ENCODE results near the gene ERBB4. TPM values are rescaled to one million over a fixed set of nuclear protein-coding genes. Genes with fewer than 3 reads are reported as not detected.

The ERBB4 gene
- total RNA-seq, 1 donor from 2014 or later, result 0.36 TPM

GRCh38 chr2:211931314-211931713 lies 607.3 kb downstream of the ERBB4 start:
- DNase-seq (ENCODE audit: low spot score), result no peak
- TF ChIP-seq CTCF (IDR thresholded peaks at IDR 0.05; ENCODE audit: unreplicated experiment), result no peak
- Mint-ChIP-seq H3K27ac (ENCODE audit: unreplicated experiment) (no peak overlapping the region), H3K4me3 (ENCODE audit: unreplicated experiment) (no peak overlapping the region), H3K4me1 (ENCODE audit: unreplicated experiment) (peaks cover 2% of the 10 kb centered on the region), H3K9me3 (ENCODE audit: unreplicated experiment) (no peaks in the 10 kb centered on the region), H3K36me3 (ENCODE audit: low read depth, unreplicated experiment) (no peaks in the 10 kb centered on the region), H3K27me3 (ENCODE audit: unreplicated experiment) (no peaks in the 10 kb centered on the region)

- Mint-ChIP-seq H3K9me3 (ENCODE audit: unreplicated experiment) (no peaks in the 10 kb centered on the region), H3K4me1 (ENCODE audit: unreplicated experiment) (peaks cover 2% of the 10 kb centered on the region), H3K27me3 (ENCODE audit: unreplicated experiment) (no peaks in the 10 kb centered on the region), H3K27ac (ENCODE audit: unreplicated experiment) (no peak overlapping the region), H3K36me3 (ENCODE audit: low read depth, unreplicated experiment) (no peaks in the 10 kb centered on the region), H3K4me3 (ENCODE audit: unreplicated experiment) (no peak overlapping the region)
- DNase-seq (ENCODE audit: low spot score), result no peak
- no peak for TF ChIP-seq CTCF (IDR thresholded peaks at IDR 0.05; ENCODE audit: unreplicated experiment)
Observed at GRCh38 chr2:211930331-211930730, 608.3 kb downstream of the ERBB4 start.

- TF ChIP-seq CTCF (IDR thresholded peaks at IDR 0.05; ENCODE audit: unreplicated experiment), result no peak
- Mint-ChIP-seq H3K27ac (ENCODE audit: unreplicated experiment) (no peak overlapping the region), H3K4me3 (ENCODE audit: unreplicated experiment) (no peak overlapping the region), H3K27me3 (ENCODE audit: unreplicated experiment) (no peaks in the 10 kb centered on the region), H3K9me3 (ENCODE audit: unreplicated experiment) (no peaks in the 10 kb centered on the region), H3K4me1 (ENCODE audit: unreplicated experiment) (peaks cover 2% of the 10 kb centered on the region), H3K36me3 (ENCODE audit: low read depth, unreplicated experiment) (no peaks in the 10 kb centered on the region)
- no peak for DNase-seq (ENCODE audit: low spot score)
Observed at GRCh38 chr2:211928201-211928600, 610.4 kb downstream of the ERBB4 start.

- TF ChIP-seq CTCF (IDR thresholded peaks at IDR 0.05; ENCODE audit: unreplicated experiment), result no peak
- no peaks in the 10 kb centered on the region for H3K27me3 Mint-ChIP-seq (ENCODE audit: unreplicated experiment)
- no peaks in the 10 kb centered on the region for H3K9me3 Mint-ChIP-seq (ENCODE audit: unreplicated experiment)
- H3K36me3 Mint-ChIP-seq (ENCODE audit: low read depth, unreplicated experiment), result no peaks in the 10 kb centered on the region
- no peaks in the 10 kb centered on the region for H3K4me1 Mint-ChIP-seq (ENCODE audit: unreplicated experiment)
- no peak overlapping the region for H3K4me3 Mint-ChIP-seq (ENCODE audit: unreplicated experiment)
- DNase-seq (ENCODE audit: low spot score), result no peak
- H3K27ac Mint-ChIP-seq (ENCODE audit: unreplicated experiment), result no peak overlapping the region
Observed at GRCh38 chr2:211923019-211923418, 615.6 kb downstream of the ERBB4 start.

GRCh38 chr2:211903961-211904360 lies 634.6 kb downstream of the ERBB4 start:
- no peak for DNase-seq (ENCODE audit: low spot score)
- TF ChIP-seq CTCF (IDR thresholded peaks at IDR 0.05; ENCODE audit: unreplicated experiment), result no peak
- no peak overlapping the region for H3K27ac Mint-ChIP-seq (ENCODE audit: unreplicated experiment)
- H3K27me3 Mint-ChIP-seq (ENCODE audit: unreplicated experiment), result no peaks in the 10 kb centered on the region
- no peaks in the 10 kb centered on the region for H3K9me3 Mint-ChIP-seq (ENCODE audit: unreplicated experiment)
- no peaks in the 10 kb centered on the region for H3K4me1 Mint-ChIP-seq (ENCODE audit: unreplicated experiment)
- H3K4me3 Mint-ChIP-seq (ENCODE audit: unreplicated experiment), result no peak overlapping the region
- H3K36me3 Mint-ChIP-seq (ENCODE audit: low read depth, unreplicated experiment), result no peaks in the 10 kb centered on the region
